NCI-H146 (cell line): Measurements from ENCODE around the gene ITGA1.

Source experiments
- DNase-seq: peaks from one replicate; lab custom pipeline; 2025; lab: John Stamatoyannopoulos, UW

The ITGA1 gene

DNA sequence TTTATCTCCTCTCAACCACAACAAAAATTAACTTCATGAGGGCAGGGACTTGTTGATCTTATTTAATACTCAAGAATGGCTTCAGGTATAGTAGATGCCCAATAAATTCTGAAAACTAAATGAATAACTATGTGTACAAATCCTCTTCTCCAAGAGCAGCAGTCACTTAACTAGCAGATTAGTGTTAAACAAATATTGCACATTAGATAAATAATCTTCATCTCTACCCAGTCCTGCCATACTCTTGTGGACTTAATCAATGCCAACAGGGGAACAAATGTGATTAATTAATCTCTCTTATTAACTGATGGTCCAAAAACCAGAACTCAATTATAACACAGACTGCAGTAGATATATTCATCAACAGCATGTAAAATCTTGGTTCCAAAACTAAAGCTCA is 15.0 kb upstream of the ITGA1 start:
- DNase-seq, result no peak

DNA sequence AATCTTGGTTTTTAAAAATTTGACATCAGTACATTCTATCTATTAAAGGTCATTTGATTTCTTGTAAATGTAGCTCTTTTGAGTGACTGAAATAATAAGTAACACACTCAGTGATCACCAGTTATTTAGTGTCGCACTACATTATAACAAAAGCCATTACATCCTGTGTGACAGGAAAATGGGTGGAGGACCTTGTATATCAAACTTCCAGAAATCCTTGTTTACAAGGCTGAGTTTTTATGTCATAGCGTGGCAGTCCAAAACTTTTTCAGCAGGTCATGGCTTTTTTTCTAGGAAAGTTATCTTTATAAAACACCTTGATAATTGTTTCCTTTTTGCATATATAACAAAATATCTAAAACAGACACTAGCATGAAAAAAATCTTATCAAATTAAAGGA is 14.4 kb upstream of the ITGA1 start:
- DNase-seq, result no peak

DNA sequence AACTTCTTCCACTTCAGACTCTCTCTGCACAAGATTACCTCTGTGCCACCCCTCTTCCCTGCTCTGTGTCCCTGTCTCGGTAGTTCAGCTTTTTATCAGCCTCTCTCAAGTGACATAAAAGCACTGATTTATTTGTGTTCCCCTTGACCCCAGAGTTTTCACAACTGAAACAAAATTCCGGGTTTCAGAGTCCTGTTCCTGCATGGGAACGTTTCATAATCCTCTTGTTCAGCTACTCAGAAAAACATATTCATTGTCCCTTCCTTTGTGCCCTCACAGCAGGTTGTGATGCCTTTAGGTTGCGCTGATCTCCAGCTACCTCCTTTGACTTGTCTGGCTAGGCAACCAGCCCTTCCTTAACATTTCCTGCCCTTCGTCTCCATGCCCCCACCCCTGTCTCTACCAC is 13.7 kb upstream of the ITGA1 start:
- no peak for DNase-seq

DNA sequence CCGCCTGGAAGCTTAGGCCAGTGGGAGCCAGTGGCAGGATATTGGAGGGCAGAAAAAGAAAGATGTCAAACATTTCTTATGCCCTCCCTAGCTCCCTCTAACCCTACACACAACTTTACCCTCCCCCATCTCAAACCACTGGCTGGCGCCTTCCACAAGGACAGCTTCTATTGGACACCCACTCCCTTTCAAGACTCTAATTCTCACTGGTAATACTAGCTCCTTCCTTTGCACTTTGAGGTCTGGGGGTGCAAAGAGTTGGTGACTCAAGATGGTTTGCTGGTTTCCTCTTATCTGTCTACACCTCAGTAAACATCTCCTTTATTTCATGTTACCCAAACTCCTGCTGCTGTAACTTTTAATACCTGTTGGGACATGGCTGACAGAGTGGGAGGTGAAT is 11.6 kb upstream of the ITGA1 start:
- DNase-seq, result no peak

DNA sequence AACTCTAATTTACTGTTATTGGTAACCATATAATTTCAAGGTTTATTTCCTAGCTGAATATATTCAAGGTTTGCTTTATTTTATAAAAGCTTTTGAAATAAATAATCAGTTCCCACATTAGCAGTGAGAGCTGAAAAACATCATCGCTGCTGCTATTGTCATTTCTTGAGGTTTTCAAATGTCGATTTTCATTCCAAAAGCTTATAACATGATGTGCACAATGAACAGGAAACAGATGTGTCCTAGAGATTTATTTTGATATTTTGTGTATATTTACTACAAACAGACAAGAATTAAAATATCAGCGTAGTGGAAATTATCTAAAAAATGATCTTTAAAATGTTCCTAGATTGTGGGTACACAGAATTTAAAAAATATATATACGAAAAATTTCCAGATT is 10.5 kb upstream of the ITGA1 start:
- no peak for DNase-seq

DNA sequence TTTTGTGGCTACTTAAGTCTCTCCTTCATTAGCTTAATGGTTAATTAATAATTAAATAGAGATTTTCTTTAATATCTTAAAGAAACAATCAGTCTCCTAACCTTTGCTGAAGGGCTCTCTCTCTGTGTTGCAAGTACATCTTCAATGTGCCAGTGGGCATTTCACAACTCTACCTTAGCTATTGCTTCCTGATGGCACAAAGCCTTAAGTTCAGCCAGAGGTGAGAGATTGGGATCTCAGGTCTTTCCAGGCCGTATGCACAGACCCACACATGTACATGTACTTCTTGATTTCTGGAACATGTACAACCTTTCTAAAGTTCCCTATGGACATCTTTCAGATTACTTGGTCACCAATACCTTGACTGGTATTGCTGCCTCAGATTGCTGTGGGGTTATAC is 8.9 kb upstream of the ITGA1 start:
- DNase-seq, result no peak

DNA sequence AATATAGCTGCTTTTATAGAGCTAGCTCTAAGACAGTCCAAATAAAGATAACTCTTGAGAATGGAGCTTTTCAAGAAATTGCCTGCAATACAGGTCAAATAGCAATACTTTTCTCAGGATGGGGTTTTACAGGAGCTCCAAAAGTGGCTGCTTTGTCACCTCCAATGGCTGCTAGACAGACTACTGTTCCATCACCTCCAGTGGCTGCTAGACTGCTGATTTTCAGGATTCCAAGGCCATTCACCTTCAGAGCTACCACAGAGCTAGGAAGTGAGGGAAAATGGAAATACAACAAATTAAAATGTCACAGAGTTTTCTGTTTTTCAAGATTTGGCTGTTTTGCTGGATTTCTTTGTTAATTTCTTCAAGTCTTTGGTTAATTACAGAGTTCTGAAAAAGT is 8.5 kb upstream of the ITGA1 start:
- DNase-seq, result no peak

DNA sequence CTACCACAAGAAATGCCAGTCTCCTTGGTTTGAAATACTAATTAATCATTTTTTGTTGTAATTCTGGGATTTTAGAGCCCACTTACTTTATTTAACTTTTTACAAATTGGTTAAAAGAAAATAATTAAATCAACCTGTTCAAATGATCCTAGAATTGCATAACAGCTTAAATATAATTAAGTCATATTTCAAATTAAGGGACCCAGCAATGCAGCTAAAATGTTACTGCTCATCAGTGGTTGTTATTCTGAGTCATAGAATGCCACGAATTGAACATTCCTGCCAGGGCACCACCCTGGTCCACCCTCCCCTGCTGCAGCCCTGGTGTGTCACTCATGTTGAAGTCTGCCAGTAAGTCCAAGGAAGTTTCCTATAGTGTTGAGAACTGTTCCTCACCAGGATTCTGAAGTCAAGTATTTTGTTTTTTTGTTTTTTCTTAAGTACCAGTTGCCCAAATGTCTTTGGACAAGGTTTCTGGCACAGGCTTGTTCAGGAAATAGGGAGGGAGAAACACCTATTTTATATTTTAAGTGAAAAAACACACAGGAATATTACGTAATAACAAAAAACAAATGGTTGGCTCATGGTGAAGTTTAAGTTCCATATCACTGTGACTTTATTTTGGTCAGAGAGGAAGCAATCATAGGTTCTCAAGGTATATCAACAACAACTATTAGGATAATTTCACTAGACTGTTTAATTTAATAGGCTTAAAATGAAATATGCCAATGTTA is 4.3 kb upstream of the ITGA1 start:
- no peak for DNase-seq

DNA sequence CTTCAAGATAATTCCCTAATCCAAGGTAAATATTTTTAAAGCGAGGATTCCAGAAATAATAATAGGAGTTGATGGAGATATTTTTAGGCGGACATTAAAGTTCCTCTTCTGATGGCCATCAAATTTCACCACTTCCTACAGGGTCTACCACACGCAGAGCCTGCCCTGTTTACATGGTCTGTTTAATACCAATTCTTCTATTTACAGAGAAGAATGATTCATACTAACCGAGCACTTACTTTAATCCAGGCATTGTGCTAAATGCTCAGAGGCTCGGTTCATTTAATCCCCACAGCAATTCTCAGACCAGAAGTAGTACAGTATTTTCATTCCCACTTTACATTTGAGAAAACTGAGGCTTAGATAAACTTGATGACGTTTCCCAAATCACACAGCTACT is 3.0 kb upstream of the ITGA1 start:
- no peak for DNase-seq

DNA sequence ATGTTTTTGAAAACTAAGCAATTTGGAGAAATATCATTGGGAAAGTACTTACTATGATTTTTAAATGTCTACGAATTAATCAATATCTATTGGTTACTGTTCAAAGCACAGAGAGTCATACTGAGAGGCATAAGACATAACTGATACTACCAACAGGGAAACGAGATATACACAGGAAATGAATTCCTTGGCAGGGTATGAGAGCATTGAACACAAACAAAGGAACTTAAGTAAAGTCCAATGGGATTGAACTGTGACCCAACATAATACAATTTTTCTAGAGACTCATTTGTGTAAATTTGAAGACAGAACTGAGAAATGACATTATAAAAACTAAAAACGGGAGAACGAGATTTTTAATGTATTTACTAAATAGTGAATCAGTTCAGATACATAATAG is 1.3 kb upstream of the ITGA1 start:
- no peak for DNase-seq

DNA sequence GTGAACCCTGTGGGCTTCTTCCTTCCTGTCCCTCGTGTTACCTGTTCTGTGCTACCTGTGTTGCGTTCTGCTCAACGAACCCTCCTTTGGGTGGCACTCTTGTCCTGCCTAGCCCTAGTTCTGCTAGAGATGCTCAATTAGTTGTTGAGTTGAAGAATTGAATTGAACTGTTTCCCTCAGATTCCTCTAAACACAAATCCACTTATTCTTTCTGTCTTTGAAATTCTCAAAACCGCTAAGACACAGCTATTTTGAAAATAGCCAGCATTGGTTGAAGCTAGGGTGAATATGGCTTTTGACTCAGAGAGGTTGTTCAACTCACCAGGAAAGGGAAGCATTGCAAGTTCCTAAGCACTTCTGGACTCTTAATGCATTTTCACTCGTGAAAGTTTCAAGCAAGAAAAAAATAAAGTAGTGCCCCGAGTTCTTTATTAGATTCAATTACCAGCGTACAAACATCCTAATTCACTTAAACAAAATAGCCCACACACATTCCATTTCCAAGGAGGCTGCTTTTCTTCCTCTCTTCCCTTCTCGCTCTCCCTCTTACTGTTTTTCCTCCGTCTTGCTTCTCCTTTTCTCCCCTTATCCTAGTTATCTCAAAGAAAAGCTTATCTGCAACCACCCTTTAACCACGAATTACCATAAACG is 642 bp upstream of the ITGA1 start:
- DNase-seq, result peak; percentile 70

DNA sequence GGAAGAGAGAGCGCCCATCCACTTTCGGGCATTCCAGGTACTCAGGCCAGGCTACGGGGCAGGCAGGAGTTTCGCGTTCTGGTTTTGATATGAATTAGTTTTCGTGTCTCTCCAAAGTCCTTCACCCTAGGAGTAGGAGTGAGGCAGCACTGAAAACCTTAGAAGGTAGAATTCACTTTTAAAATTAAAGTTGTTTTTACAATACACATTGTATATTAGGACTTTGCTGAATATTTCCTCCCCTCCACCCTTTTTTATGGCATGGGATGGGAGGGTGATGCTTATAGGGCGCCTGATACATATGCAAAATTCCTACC is 747 bp downstream of the ITGA1 start:
- no peak for DNase-seq

DNA sequence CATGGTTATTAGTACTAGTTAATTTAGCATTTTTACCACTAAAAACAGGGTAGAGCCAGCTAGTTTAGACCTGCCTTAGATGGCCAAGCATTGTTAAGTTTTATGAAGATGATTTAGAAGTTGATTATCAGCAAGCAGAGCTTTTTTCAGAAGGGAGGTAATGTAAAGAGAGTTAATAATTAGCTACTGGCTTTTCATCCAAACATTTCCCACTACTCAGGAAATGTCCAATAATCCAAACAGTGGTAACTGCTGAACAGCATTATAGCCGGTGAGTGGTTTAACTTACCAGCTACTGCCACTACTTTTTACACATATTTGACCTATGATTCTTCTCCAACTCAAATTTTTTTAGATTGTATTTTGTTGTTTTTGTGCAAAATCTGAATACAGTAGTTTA is 1.7 kb downstream of the ITGA1 start:
- no peak for DNase-seq

DNA sequence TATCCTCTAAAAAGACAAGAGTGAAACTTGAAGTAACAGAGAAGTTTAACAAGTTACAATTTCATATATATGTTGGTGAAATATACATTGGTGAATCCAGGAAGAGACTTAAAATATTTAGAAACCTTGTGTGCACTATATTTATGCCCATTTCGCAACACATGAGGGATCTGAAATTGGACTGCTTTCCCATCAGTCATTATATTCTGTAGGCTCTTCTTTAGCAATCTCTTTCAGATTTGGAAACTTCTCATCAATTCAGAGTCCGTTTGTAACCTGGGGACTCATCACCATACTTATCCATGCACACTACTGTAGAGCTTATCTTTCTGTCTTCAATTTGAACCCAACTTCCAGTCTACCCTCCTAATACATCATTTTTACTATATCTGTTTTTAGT is 2.1 kb downstream of the ITGA1 start:
- DNase-seq, result no peak

DNA sequence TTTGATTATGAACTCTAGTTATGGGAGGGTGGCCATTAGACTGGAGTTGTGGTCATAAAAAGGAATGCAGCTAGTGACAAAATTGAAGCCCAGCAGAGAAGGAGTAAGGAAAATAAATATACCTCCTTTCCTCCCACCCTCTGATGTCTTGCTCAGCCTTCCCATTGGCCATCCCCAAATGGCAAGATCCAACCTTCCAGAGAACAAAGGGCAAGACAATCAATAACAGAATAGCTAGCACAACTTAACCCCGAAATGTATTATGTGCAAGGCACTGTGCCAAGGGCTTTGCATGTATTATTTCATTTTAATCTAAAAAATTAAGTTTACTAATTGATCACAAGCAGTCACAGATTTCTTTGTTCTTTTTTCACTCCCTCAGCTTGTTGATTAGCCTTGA is 3.6 kb downstream of the ITGA1 start:
- DNase-seq, result no peak

DNA sequence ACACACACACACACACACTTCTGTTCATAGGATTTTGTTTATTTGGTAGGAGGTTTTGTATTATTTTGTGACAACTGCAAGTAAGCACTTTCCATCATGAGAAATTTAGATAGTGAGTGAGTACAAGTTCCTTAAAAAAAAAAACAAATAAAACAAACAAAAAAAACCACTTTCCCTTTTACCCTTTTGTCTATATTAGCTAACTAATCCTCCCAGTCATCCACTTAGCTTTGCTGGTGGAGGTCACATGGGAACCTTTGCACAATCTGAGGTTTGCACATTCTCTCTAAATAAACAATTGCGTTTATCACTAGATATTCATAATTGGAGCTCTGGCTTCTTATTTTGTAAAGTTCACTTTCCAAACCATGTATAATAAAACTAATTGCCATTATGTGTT is 6.8 kb downstream of the ITGA1 start:
- DNase-seq, result no peak

DNA sequence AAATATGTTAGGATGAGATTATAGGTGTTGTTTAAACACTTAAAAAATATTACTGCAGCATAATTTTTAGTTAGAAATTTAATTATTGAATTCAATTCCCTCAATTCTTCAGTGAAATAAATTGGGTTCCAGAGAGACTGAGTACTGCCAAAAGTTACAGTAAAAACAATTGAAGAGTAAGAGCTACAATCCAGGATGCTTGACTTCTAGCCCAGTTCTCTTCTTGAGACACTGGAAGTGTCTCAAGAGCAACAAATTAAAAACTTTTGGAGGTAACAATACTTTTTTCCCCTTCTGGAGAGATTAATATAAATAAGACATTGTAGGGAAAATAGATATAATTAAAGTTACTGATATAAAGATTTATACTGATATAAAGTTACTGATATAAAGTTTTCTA is 8.3 kb downstream of the ITGA1 start:
- DNase-seq, result no peak

DNA sequence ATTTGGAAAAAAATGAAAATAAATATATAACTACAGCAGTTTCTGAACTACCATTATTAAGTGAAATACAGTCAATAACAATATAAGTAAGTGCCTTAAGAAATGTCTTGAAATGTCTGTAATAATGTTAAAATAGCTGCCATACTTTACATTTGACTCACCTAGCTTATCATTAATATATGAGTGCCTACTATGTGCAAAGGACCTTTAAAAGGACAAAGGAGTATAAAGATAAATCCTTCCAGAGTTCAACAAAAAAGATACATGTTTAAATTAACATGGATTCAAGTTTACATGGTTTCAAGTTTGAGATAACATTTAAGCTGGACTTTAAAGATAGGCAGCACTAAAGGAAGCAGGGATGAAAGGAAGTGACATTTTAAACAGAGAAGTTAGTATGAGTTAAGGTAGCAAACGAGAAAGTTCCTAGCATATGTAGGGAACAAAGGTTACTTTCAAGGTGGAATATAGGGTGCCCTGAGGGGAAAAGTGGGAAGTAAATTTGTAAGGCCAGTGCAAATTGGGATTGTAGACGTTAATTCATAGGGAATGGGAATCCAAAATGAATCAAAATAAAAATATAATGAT is 8.9 kb downstream of the ITGA1 start:
- no peak for DNase-seq

DNA sequence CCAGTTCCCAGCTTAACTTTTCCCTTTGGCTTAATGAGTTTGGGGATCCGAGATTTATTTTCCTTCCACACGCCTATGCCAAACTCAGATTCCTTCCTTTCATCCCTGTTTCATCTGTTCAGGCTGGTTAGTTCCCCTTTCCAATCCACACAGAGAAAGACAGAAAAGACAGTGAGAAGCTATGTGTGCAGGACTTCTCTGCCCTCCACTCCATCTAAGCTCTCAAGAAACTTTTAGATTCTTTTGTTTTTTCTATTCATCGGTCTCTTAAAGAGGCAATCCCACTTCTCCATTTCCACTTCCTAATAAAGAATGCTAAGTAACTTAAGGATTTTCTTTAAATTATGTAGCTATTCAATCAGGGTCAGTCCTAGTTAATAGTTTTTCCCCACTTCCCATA is 11.2 kb downstream of the ITGA1 start:
- DNase-seq, result no peak

DNA sequence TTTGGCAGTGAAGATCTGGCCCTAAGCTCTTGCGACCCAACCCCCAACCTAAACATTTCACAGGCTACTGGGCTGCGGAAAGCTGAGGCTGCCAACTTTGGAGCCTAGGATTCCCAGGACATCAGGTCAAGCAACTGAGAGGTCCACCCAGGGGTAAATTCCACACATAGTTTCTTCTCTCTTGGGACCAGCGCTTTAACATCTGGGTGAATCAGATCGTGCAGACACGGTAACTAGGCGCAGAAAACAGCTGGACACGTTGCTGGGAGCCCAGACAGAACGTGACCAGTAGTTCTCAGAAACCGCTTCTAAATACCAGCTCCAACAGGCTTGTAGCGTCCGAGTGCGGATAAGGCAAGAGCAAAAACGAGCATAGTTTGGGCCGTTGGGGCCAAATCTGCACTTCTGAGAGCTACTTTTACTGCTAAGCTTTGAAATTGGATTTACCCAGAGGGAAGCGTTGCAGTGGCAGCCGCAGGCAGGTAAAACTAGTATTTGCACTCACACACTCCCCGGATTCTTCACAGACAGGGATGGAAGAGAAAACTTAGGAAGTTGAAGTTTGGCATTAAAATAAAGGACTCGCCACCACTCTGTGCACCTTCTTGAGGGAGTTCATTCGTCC is 11.8 kb downstream of the ITGA1 start:
- DNase-seq, result no peak

DNA sequence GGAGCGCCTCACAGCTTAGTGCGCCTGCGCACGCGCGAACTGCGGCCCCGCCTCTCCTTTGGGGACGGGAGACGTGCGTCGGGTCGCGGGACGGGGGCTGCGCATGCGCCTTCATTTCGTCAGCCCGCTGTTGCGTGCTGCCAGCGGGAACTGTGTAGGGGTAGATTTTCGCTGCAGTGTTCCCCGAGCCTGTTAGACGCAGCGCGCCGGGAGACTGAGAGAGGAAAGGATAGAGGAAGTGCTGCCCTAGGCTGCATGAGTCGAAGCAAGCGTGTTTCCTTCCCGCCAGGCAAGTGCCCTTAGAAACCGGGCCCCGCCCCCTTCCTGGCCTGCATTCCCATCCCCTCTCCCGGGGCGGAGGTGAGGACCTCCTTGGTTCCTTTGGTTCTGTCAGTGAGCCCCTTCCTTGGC is 12.3 kb downstream of the ITGA1 start:
- DNase-seq, result peak; percentile 95

DNA sequence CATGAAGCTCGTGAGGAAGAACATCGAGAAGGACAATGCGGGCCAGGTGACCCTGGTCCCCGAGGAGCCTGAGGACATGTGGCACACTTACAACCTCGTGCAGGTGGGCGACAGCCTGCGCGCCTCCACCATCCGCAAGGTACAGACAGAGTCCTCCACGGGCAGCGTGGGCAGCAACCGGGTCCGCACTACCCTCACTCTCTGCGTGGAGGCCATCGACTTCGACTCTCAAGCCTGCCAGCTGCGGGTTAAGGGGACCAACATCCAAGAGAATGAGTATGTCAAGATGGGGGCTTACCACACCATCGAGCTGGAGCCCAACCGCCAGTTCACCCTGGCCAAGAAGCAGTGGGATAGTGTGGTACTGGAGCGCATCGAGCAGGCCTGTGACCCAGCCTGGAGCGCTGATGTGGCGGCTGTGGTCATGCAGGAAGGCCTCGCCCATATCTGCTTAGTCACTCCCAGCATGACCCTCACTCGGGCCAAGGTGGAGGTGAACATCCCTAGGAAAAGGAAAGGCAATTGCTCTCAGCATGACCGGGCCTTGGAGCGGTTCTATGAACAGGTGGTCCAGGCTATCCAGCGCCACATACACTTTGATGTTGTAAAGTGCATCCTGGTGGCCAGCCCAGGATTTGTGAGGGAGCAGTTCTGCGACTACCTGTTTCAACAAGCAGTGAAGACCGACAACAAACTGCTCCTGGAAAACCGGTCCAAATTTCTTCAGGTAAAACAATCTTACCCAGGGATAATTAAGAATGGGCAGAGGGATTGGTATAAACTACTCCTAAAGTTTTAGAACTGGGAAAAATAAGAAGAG is 12.9 kb downstream of the ITGA1 start:
- DNase-seq, result peak; percentile 81

DNA sequence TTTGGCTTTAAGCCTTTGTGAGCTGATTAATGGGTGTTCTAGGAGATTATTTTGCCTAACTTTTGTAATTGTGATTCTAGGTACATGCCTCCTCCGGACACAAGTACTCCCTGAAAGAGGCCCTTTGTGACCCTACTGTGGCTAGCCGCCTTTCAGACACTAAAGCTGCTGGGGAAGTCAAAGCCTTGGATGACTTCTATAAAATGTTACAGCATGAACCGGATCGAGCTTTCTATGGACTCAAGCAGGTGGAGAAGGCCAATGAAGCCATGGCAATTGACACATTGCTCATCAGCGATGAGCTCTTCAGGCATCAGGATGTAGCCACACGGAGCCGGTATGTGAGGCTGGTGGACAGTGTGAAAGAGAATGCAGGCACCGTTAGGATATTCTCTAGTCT is 13.6 kb downstream of the ITGA1 start:
- DNase-seq, result peak; percentile 1
